ENCODE data around the gene SEPTIN10.

DNA sequence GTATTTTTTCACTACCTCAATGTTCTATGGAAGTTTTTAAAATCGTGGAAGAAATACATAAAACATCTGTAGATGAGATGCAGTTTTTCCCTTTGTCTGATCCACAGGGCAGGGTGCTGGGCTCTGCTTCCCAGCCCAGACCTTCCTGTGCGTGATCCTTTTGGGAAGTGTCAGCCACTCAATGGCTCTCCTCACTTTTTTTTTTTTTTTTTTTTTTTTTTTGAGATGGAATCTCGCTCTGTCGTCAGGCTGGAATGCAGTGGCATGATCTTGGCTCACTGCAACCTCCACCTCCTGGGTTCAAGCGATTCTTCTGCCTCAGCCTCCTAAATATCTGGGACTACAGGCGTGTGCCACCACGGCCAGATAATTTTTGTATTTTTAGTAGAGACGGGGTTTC lies 33.2 kb upstream of the SEPTIN10 start:
- TF ChIP-seq BHLHE40 (IDR thresholded peaks at IDR 0.05; ENCODE audit: borderline replicate concordance) (no peak), ARNT (IDR thresholded peaks at IDR 0.05) (no peak), SP1 (IDR thresholded peaks at IDR 0.05) (no peak), SUZ12 (IDR thresholded peaks at IDR 0.05) (no peak), FOXM1 (IDR thresholded peaks at IDR 0.05; ENCODE audit: borderline replicate concordance) (no peak), NFRKB (IDR thresholded peaks at IDR 0.05) (no peak), FOXK2 (IDR thresholded peaks at IDR 0.05) (no peak), TARDBP (IDR thresholded peaks at IDR 0.05) (no peak), HDGF (IDR thresholded peaks at IDR 0.05; ENCODE audit: borderline replicate concordance) (no peak), ELF4 (IDR thresholded peaks at IDR 0.05) (no peak)

Measured in HEK293T (cell line).